ENCODE results near the gene ZXDA. TPM values are rescaled to one million over a fixed set of nuclear protein-coding genes. Genes with fewer than 3 reads are reported as not detected.
"Not testable (repeated sequence)": the region's sequence is repeated elsewhere in the genome, so short reads cannot be mapped to it uniquely, and the experiment has no call there.

The ZXDA gene
- polyA plus RNA-seq, result under 1 TPM; 0.20 to 0.51 TPM

- not testable (repeated sequence) for H3K4me1 ChIP-seq (ENCODE audit: control insufficient read depth in 2 of 2, insufficient read depth in 2 of 2, low read length in 1 of 2); H3K36me3 ChIP-seq (ENCODE audit: control insufficient read depth in 2 of 2, insufficient read depth in 2 of 2, low read length in 1 of 2); H3K9me3 ChIP-seq (ENCODE audit: control insufficient read depth in 2 of 2, insufficient read depth in 1 of 2, low read depth in 1 of 2, low read length in 1 of 2); H3K27me3 ChIP-seq (ENCODE audit: control insufficient read depth in 1 of 2, insufficient read depth in 2 of 2, low read length in 2 of 2)
- Histone ChIP-seq H3K4me3 (ENCODE audit: low read depth in 1 of 2, low read length in 2 of 2) (peak within 1 kb of the TSS; percentile 39 to 56), H3K27ac (ENCODE audit: low read depth in 2 of 2, low read length in 1 of 2) (peak within 1 kb of the TSS; percentile 73 to 79)
- 0 to 15% methylated on average over 5 to 13 of the region's 35 CpGs for WGBS, 2 donors
Measured at GRCh38 chrX:57910287-57910912, at the start of gene ZXDA. TSS of gene ZXDA (minus strand) at chrX:57910458. CDS start at chrX:57910420, 38 bp downstream.

GRCh38 chrX:57952320-57952678 is 42.0 kb upstream of the ZXDA start:
- Histone ChIP-seq H3K4me1 (ENCODE audit: control insufficient read depth in 2 of 2, insufficient read depth in 2 of 2, low read length in 1 of 2) (no peaks in the 10 kb centered on the region), H3K9me3 (ENCODE audit: control insufficient read depth in 2 of 2, insufficient read depth in 1 of 2, low read depth in 1 of 2, low read length in 1 of 2) (peaks cover 8 to 10% of the 10 kb centered on the region in 2 donors), H3K27me3 (ENCODE audit: control insufficient read depth in 1 of 2, insufficient read depth in 2 of 2, low read length in 2 of 2) (no peaks in the 10 kb centered on the region), H3K36me3 (ENCODE audit: control insufficient read depth in 2 of 2, insufficient read depth in 2 of 2, low read length in 1 of 2) (no peaks in the 10 kb centered on the region), H3K27ac (ENCODE audit: low read depth in 2 of 2, low read length in 1 of 2) (no peak overlapping the region), H3K4me3 (ENCODE audit: low read depth in 1 of 2, low read length in 2 of 2) (no peak overlapping the region)
- 33 to 50% methylated on average over 1 of the region's 1 CpG for WGBS, 2 donors

GRCh38 chrX:57951666-57952319 is 41.5 kb upstream of the ZXDA start:
- 39 to 50% methylated on average over 2 of the region's 2 CpGs for WGBS, 2 donors
- Histone ChIP-seq H3K4me1 (ENCODE audit: control insufficient read depth in 2 of 2, insufficient read depth in 2 of 2, low read length in 1 of 2) (no peaks in the 10 kb centered on the region), H3K36me3 (ENCODE audit: control insufficient read depth in 2 of 2, insufficient read depth in 2 of 2, low read length in 1 of 2) (no peaks in the 10 kb centered on the region), H3K9me3 (ENCODE audit: control insufficient read depth in 2 of 2, insufficient read depth in 1 of 2, low read depth in 1 of 2, low read length in 1 of 2) (peaks cover 8 to 10% of the 10 kb centered on the region in 2 donors), H3K27ac (ENCODE audit: low read depth in 2 of 2, low read length in 1 of 2) (no peak overlapping the region), H3K4me3 (ENCODE audit: low read depth in 1 of 2, low read length in 2 of 2) (no peak overlapping the region), H3K27me3 (ENCODE audit: control insufficient read depth in 1 of 2, insufficient read depth in 2 of 2, low read length in 2 of 2) (no peaks in the 10 kb centered on the region)

- Histone ChIP-seq H3K36me3 (ENCODE audit: control insufficient read depth in 2 of 2, insufficient read depth in 2 of 2, low read length in 1 of 2) (no peaks in the 10 kb centered on the region), H3K27ac (ENCODE audit: low read depth in 2 of 2, low read length in 1 of 2) (no peak overlapping the region), H3K27me3 (ENCODE audit: control insufficient read depth in 1 of 2, insufficient read depth in 2 of 2, low read length in 2 of 2) (no peaks in the 10 kb centered on the region), H3K9me3 (ENCODE audit: control insufficient read depth in 2 of 2, insufficient read depth in 1 of 2, low read depth in 1 of 2, low read length in 1 of 2) (no peaks in the 10 kb centered on the region), H3K4me3 (ENCODE audit: low read depth in 1 of 2, low read length in 2 of 2) (no peak overlapping the region), H3K4me1 (ENCODE audit: control insufficient read depth in 2 of 2, insufficient read depth in 2 of 2, low read length in 1 of 2) (no peaks in the 10 kb centered on the region)
- 62 to 68% methylated on average over 6 of the region's 6 CpGs for WGBS, 2 donors
Measured at GRCh38 chrX:57933321-57933720, 23.1 kb upstream of the ZXDA start.

GRCh38 chrX:57932266-57932665 is 22.0 kb upstream of the ZXDA start:
- no peaks in the 10 kb centered on the region for H3K36me3 ChIP-seq (ENCODE audit: control insufficient read depth in 2 of 2, insufficient read depth in 2 of 2, low read length in 1 of 2)
- no peak overlapping the region for H3K4me3 ChIP-seq (ENCODE audit: low read depth in 1 of 2, low read length in 2 of 2)
- H3K27ac ChIP-seq (ENCODE audit: low read depth in 2 of 2, low read length in 1 of 2), result no peak overlapping the region
- no peaks in the 10 kb centered on the region for H3K4me1 ChIP-seq (ENCODE audit: control insufficient read depth in 2 of 2, insufficient read depth in 2 of 2, low read length in 1 of 2)
- H3K9me3 ChIP-seq (ENCODE audit: control insufficient read depth in 2 of 2, insufficient read depth in 1 of 2, low read depth in 1 of 2, low read length in 1 of 2), result no peaks in the 10 kb centered on the region
- WGBS, 2 donors, result 32 to 40% methylated on average over 2 of the region's 2 CpGs
- no peaks in the 10 kb centered on the region for H3K27me3 ChIP-seq (ENCODE audit: control insufficient read depth in 1 of 2, insufficient read depth in 2 of 2, low read length in 2 of 2)

GRCh38 chrX:57930051-57930450 is 19.8 kb upstream of the ZXDA start:
- Histone ChIP-seq H3K4me3 (ENCODE audit: low read depth in 1 of 2, low read length in 2 of 2) (no peak overlapping the region), H3K4me1 (ENCODE audit: control insufficient read depth in 2 of 2, insufficient read depth in 2 of 2, low read length in 1 of 2) (no peaks in the 10 kb centered on the region), H3K9me3 (ENCODE audit: control insufficient read depth in 2 of 2, insufficient read depth in 1 of 2, low read depth in 1 of 2, low read length in 1 of 2) (no peaks in the 10 kb centered on the region), H3K27me3 (ENCODE audit: control insufficient read depth in 1 of 2, insufficient read depth in 2 of 2, low read length in 2 of 2) (no peaks in the 10 kb centered on the region), H3K36me3 (ENCODE audit: control insufficient read depth in 2 of 2, insufficient read depth in 2 of 2, low read length in 1 of 2) (no peaks in the 10 kb centered on the region), H3K27ac (ENCODE audit: low read depth in 2 of 2, low read length in 1 of 2) (no peak overlapping the region)
- WGBS, 2 donors, result 41 to 49% methylated on average over 3 of the region's 3 CpGs

GRCh38 chrX:57929373-57929772 is 19.1 kb upstream of the ZXDA start:
- Histone ChIP-seq H3K4me3 (ENCODE audit: low read depth in 1 of 2, low read length in 2 of 2) (no peak overlapping the region), H3K36me3 (ENCODE audit: control insufficient read depth in 2 of 2, insufficient read depth in 2 of 2, low read length in 1 of 2) (no peaks in the 10 kb centered on the region)

GRCh38 chrX:57925806-57926205 is 15.5 kb upstream of the ZXDA start:
- WGBS, 2 donors, result 45 to 72% methylated on average over 2 of the region's 2 CpGs
- Histone ChIP-seq H3K27ac (ENCODE audit: low read depth in 2 of 2, low read length in 1 of 2) (no peak overlapping the region), H3K9me3 (ENCODE audit: control insufficient read depth in 2 of 2, insufficient read depth in 1 of 2, low read depth in 1 of 2, low read length in 1 of 2) (no peaks in the 10 kb centered on the region), H3K4me1 (ENCODE audit: control insufficient read depth in 2 of 2, insufficient read depth in 2 of 2, low read length in 1 of 2) (no peaks in the 10 kb centered on the region), H3K36me3 (ENCODE audit: control insufficient read depth in 2 of 2, insufficient read depth in 2 of 2, low read length in 1 of 2) (no peaks in the 10 kb centered on the region), H3K27me3 (ENCODE audit: control insufficient read depth in 1 of 2, insufficient read depth in 2 of 2, low read length in 2 of 2) (peaks cover 0 to 6% of the 10 kb centered on the region in 2 donors), H3K4me3 (ENCODE audit: low read depth in 1 of 2, low read length in 2 of 2) (no peak overlapping the region)

More at GRCh38 chrX:57929373-57929772, 19.1 kb upstream of the ZXDA start:
- Histone ChIP-seq H3K4me1 (ENCODE audit: control insufficient read depth in 2 of 2, insufficient read depth in 2 of 2, low read length in 1 of 2) (no peaks in the 10 kb centered on the region), H3K27me3 (ENCODE audit: control insufficient read depth in 1 of 2, insufficient read depth in 2 of 2, low read length in 2 of 2) (peaks cover 0 to under 1% of the 10 kb centered on the region in 2 donors), H3K27ac (ENCODE audit: low read depth in 2 of 2, low read length in 1 of 2) (no peak overlapping the region), H3K9me3 (ENCODE audit: control insufficient read depth in 2 of 2, insufficient read depth in 1 of 2, low read depth in 1 of 2, low read length in 1 of 2) (no peaks in the 10 kb centered on the region)

- Histone ChIP-seq H3K4me3 (ENCODE audit: low read depth in 1 of 2, low read length in 2 of 2) (no peak overlapping the region), H3K9me3 (ENCODE audit: control insufficient read depth in 2 of 2, insufficient read depth in 1 of 2, low read depth in 1 of 2, low read length in 1 of 2) (no peaks in the 10 kb centered on the region), H3K4me1 (ENCODE audit: control insufficient read depth in 2 of 2, insufficient read depth in 2 of 2, low read length in 1 of 2) (no peaks in the 10 kb centered on the region), H3K36me3 (ENCODE audit: control insufficient read depth in 2 of 2, insufficient read depth in 2 of 2, low read length in 1 of 2) (no peaks in the 10 kb centered on the region), H3K27ac (ENCODE audit: low read depth in 2 of 2, low read length in 1 of 2) (no peak overlapping the region), H3K27me3 (ENCODE audit: control insufficient read depth in 1 of 2, insufficient read depth in 2 of 2, low read length in 2 of 2) (peaks cover 0 to 3% of the 10 kb centered on the region in 2 donors)
- WGBS, 2 donors, result 32 to 42% methylated on average over 19 of the region's 19 CpGs
Measured at GRCh38 chrX:57918750-57919436, 8.6 kb upstream of the ZXDA start.
